BE2C (cell line): ENCODE data around the gene PPP6C.
"Not testable (repeated sequence)": the region's sequence is repeated elsewhere in the genome, so short reads cannot be mapped to it uniquely, and the experiment has no call there.

Experiments
- DNase-seq: peaks from one replicate; pipeline ENCODE4 v3.0.0-alpha.2; 2020
- H3K27me3 ChIP-seq: fragments of 250-450 bp; sonication (Bioruptor Pico); 2 replicates; pipeline ENCODE4 v1.5.1; 2020; ENCODE audit warnings: mild to moderate bottlenecking
- H3K36me3 ChIP-seq: fragments of 250-450 bp; sonication (Bioruptor Pico); 2 replicates; pipeline ENCODE4 v1.5.1; 2020; ENCODE audit warnings: mild to moderate bottlenecking
- H3K4me1 ChIP-seq: fragments of 250-450 bp; sonication (Bioruptor Pico); 2 replicates; pipeline ENCODE4 v1.5.1; 2020
- H3K4me3 ChIP-seq: 2 replicates; pipeline ENCODE4 v1.5.1; 2011; ENCODE audit warnings: low read depth, low read length
- H3K9me3 ChIP-seq: fragments of 250-450 bp; sonication (Bioruptor Pico); 2 replicates; pipeline ENCODE4 v1.5.1; 2020
- TF ChIP-seq, protein P1 (sequence below): IDR thresholded peaks from 2 replicates; pipeline ENCODE4 v1.5.1; 2012; ENCODE audit warnings: mild to moderate bottlenecking, low read depth, low read length

The PPP6C gene

DNA sequence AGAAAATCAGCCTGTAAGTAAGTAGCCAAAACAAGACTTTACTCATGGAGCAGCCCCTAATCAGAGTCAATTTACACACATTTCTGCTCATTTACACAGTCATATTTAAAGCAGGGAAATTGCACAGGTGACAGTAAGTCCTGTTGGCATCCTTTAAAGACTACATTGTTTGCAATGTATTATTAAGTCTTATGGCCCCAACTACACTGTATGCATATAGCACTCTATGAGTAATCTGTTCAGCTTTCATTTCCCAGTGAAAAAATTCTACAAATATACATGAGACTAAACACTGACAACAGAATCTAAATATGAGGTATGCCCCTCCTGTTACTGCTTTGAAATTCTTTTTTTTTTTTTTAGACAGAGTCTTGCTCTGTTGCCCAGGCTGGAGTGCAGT lies 19.7 kb downstream of the PPP6C start:
- DNase-seq: no peak
- no peaks in the 10 kb centered on the region for H3K9me3 ChIP-seq
- no peaks in the 10 kb centered on the region for H3K27me3 ChIP-seq
- peaks cover 22% of the 10 kb centered on the region for H3K36me3 ChIP-seq
- TF ChIP-seq, protein P1, sequence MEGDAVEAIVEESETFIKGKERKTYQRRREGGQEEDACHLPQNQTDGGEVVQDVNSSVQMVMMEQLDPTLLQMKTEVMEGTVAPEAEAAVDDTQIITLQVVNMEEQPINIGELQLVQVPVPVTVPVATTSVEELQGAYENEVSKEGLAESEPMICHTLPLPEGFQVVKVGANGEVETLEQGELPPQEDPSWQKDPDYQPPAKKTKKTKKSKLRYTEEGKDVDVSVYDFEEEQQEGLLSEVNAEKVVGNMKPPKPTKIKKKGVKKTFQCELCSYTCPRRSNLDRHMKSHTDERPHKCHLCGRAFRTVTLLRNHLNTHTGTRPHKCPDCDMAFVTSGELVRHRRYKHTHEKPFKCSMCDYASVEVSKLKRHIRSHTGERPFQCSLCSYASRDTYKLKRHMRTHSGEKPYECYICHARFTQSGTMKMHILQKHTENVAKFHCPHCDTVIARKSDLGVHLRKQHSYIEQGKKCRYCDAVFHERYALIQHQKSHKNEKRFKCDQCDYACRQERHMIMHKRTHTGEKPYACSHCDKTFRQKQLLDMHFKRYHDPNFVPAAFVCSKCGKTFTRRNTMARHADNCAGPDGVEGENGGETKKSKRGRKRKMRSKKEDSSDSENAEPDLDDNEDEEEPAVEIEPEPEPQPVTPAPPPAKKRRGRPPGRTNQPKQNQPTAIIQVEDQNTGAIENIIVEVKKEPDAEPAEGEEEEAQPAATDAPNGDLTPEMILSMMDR: no peak
- H3K4me3 ChIP-seq: no peak overlapping the region
- peaks cover 6% of the 10 kb centered on the region; the same call in 1 of the 2 replicates for H3K4me1 ChIP-seq

GRCh38 chr9:125166762-125167161 lies 22.8 kb downstream of the PPP6C start:
- DNase-seq: no peak
- Histone ChIP-seq H3K36me3 (peaks cover 19% of the 10 kb centered on the region), H3K4me1 (no peaks in the 10 kb centered on the region), H3K9me3 (no peaks in the 10 kb centered on the region), H3K27me3 (no peaks in the 10 kb centered on the region), H3K4me3 (no peak overlapping the region)
- TF ChIP-seq, protein P1: no peak

- H3K9me3 ChIP-seq, H3K4me1 ChIP-seq, H3K36me3 ChIP-seq, DNase-seq, H3K27me3 ChIP-seq, H3K4me3 ChIP-seq: not testable (repeated sequence)
These were observed 26.7 kb downstream of the PPP6C start for GRCh38 chr9:125162891-125163290.

GRCh38 chr9:125161284-125161918 lies 28.2 kb downstream of the PPP6C start:
- Histone ChIP-seq H3K4me3 (no peak overlapping the region), H3K36me3 (peaks cover 6% of the 10 kb centered on the region; the same call in 1 of the 2 replicates), H3K27me3 (no peaks in the 10 kb centered on the region), H3K4me1 (no peaks in the 10 kb centered on the region), H3K9me3 (no peaks in the 10 kb centered on the region)
- TF ChIP-seq, protein P1: no peak
- no peak for DNase-seq

GRCh38 chr9:125160750-125161149 lies 28.9 kb downstream of the PPP6C start:
- Histone ChIP-seq H3K4me1 (no peaks in the 10 kb centered on the region), H3K27me3 (no peaks in the 10 kb centered on the region), H3K4me3 (no peak overlapping the region), H3K36me3 (peaks cover 6% of the 10 kb centered on the region; the same call in 1 of the 2 replicates), H3K9me3 (no peaks in the 10 kb centered on the region)
- DNase-seq: no peak
- TF ChIP-seq, protein P1: no peak

- H3K9me3 ChIP-seq: no peaks in the 10 kb centered on the region
- peaks cover 22% of the 10 kb centered on the region for H3K36me3 ChIP-seq
- no peak for DNase-seq
- H3K4me1 ChIP-seq: no peaks in the 10 kb centered on the region
- no peaks in the 10 kb centered on the region for H3K27me3 ChIP-seq
- no peak overlapping the region for H3K4me3 ChIP-seq
- TF ChIP-seq, protein P1: no peak
These were observed 33.1 kb downstream of the PPP6C start for GRCh38 chr9:125156551-125156950.
